ENCODE results near the gene PRLHR. TPM values are rescaled to one million over a fixed set of nuclear protein-coding genes. Genes with fewer than 3 reads are reported as not detected.

The PRLHR gene
- total RNA-seq, 1 donor: not detected

DNA sequence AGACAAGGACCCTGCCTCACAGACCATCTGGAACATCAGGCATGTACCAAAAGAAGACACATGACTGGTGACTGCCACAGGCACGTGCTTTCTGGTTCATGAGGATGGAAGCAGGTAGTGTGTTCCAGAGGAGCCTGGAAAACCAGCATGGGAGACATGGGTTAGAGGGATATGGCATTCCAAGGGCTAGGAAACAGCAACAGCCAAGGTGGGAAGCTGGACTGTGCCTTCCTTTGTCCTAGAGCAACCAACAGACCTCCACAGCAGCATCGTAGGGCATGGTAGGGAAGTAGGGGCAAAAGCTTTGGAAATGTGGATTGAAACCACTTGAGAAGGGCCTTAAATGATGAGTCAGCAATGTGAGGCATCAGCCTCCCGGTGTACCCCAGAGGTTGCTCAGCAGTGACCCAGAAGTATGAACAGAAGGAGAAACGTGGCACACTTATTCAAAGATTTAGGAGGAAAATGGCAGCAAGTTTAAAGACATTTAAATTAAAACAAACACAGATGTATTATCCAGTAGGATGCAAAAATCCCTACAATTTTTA is 51.0 kb downstream of the PRLHR start:
- Histone ChIP-seq H3K27ac (ENCODE audit: low read depth, low read length) (no peak overlapping the region), H3K79me2 (ENCODE audit: insufficient read depth, low read length) (no peaks in the 10 kb centered on the region), H3K4me2 (ENCODE audit: insufficient read depth, low read length) (no peak overlapping the region), H3K4me3 (ENCODE audit: insufficient read depth, low read length) (no peak overlapping the region), H3K36me3 (ENCODE audit: insufficient read depth, low read length) (no peaks in the 10 kb centered on the region), H3K4me1 (ENCODE audit: insufficient read depth, low read length) (no peaks in the 10 kb centered on the region), H4K20me1 (ENCODE audit: insufficient read depth, low read length) (no peaks in the 10 kb centered on the region), H3K27me3 (ENCODE audit: insufficient read depth, low read length) (no peaks in the 10 kb centered on the region), H3K9me3 (ENCODE audit: low read depth, low read length) (no peaks in the 10 kb centered on the region), H2AFZ (ENCODE audit: low read length) (no peak overlapping the region)
- TF ChIP-seq, protein P1, sequence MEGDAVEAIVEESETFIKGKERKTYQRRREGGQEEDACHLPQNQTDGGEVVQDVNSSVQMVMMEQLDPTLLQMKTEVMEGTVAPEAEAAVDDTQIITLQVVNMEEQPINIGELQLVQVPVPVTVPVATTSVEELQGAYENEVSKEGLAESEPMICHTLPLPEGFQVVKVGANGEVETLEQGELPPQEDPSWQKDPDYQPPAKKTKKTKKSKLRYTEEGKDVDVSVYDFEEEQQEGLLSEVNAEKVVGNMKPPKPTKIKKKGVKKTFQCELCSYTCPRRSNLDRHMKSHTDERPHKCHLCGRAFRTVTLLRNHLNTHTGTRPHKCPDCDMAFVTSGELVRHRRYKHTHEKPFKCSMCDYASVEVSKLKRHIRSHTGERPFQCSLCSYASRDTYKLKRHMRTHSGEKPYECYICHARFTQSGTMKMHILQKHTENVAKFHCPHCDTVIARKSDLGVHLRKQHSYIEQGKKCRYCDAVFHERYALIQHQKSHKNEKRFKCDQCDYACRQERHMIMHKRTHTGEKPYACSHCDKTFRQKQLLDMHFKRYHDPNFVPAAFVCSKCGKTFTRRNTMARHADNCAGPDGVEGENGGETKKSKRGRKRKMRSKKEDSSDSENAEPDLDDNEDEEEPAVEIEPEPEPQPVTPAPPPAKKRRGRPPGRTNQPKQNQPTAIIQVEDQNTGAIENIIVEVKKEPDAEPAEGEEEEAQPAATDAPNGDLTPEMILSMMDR (IDR thresholded peaks at IDR 0.05; ENCODE audit: extremely low read depth, low read depth, low read length): no peak
- no peak for DNase-seq (ENCODE audit: insufficient read length, low spot score, missing footprints)

GRCh38 chr10:118543714-118544400 is 51.6 kb downstream of the PRLHR start:
- Histone ChIP-seq H3K9me3 (ENCODE audit: low read depth, low read length) (no peaks in the 10 kb centered on the region), H2AFZ (ENCODE audit: low read length) (no peak overlapping the region), H3K4me2 (ENCODE audit: insufficient read depth, low read length) (no peak overlapping the region), H4K20me1 (ENCODE audit: insufficient read depth, low read length) (no peaks in the 10 kb centered on the region), H3K79me2 (ENCODE audit: insufficient read depth, low read length) (no peaks in the 10 kb centered on the region), H3K4me3 (ENCODE audit: insufficient read depth, low read length) (no peak overlapping the region), H3K27me3 (ENCODE audit: insufficient read depth, low read length) (no peaks in the 10 kb centered on the region), H3K4me1 (ENCODE audit: insufficient read depth, low read length) (no peaks in the 10 kb centered on the region), H3K27ac (ENCODE audit: low read depth, low read length) (no peak overlapping the region), H3K36me3 (ENCODE audit: insufficient read depth, low read length) (no peaks in the 10 kb centered on the region)
- no peak for DNase-seq (ENCODE audit: insufficient read length, low spot score, missing footprints)
- TF ChIP-seq, protein P1 (IDR thresholded peaks at IDR 0.05; ENCODE audit: extremely low read depth, low read depth, low read length): peak; percentile 51

GRCh38 chr10:118542745-118543144 is 52.7 kb downstream of the PRLHR start:
- Histone ChIP-seq H3K27ac (ENCODE audit: low read depth, low read length) (no peak overlapping the region), H3K4me1 (ENCODE audit: insufficient read depth, low read length) (no peaks in the 10 kb centered on the region), H3K9me3 (ENCODE audit: low read depth, low read length) (no peaks in the 10 kb centered on the region), H3K4me2 (ENCODE audit: insufficient read depth, low read length) (no peak overlapping the region), H3K79me2 (ENCODE audit: insufficient read depth, low read length) (no peaks in the 10 kb centered on the region), H4K20me1 (ENCODE audit: insufficient read depth, low read length) (no peaks in the 10 kb centered on the region), H3K27me3 (ENCODE audit: insufficient read depth, low read length) (no peaks in the 10 kb centered on the region), H3K36me3 (ENCODE audit: insufficient read depth, low read length) (no peaks in the 10 kb centered on the region), H2AFZ (ENCODE audit: low read length) (no peak overlapping the region), H3K4me3 (ENCODE audit: insufficient read depth, low read length) (no peak overlapping the region)
- TF ChIP-seq, protein P1 (IDR thresholded peaks at IDR 0.05; ENCODE audit: extremely low read depth, low read depth, low read length): no peak
- DNase-seq (ENCODE audit: insufficient read length, low spot score, missing footprints): no peak

DNA sequence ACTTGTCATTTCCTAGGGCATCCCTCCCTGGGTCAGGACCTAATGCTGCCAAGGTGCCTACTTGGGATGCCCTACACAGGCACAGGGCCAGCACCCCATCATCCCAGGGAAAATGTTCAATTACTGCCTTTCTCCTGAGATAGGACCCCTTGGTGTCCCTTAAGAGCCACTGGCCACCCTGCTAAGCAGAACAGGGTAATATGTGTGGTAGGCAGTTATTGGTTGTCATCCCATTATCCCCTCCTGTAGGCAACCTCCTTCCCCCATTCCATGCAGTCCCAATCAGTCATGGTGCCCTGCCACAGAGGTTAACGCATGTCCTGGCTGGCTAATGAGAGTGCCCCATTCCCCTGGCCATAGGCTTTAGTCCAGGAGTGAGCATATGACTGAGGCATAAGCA is 53.2 kb downstream of the PRLHR start:
- Histone ChIP-seq H3K9me3 (ENCODE audit: low read depth, low read length) (no peaks in the 10 kb centered on the region), H3K4me2 (ENCODE audit: insufficient read depth, low read length) (no peak overlapping the region), H3K79me2 (ENCODE audit: insufficient read depth, low read length) (no peaks in the 10 kb centered on the region), H3K4me1 (ENCODE audit: insufficient read depth, low read length) (no peaks in the 10 kb centered on the region), H3K27ac (ENCODE audit: low read depth, low read length) (no peak overlapping the region), H3K4me3 (ENCODE audit: insufficient read depth, low read length) (no peak overlapping the region), H4K20me1 (ENCODE audit: insufficient read depth, low read length) (no peaks in the 10 kb centered on the region), H2AFZ (ENCODE audit: low read length) (no peak overlapping the region), H3K27me3 (ENCODE audit: insufficient read depth, low read length) (no peaks in the 10 kb centered on the region), H3K36me3 (ENCODE audit: insufficient read depth, low read length) (no peaks in the 10 kb centered on the region)
- TF ChIP-seq, protein P1 (IDR thresholded peaks at IDR 0.05; ENCODE audit: extremely low read depth, low read depth, low read length): no peak
- no peak for DNase-seq (ENCODE audit: insufficient read length, low spot score, missing footprints)
